ENCODE results near the gene HTT.

The HTT gene

DNA sequence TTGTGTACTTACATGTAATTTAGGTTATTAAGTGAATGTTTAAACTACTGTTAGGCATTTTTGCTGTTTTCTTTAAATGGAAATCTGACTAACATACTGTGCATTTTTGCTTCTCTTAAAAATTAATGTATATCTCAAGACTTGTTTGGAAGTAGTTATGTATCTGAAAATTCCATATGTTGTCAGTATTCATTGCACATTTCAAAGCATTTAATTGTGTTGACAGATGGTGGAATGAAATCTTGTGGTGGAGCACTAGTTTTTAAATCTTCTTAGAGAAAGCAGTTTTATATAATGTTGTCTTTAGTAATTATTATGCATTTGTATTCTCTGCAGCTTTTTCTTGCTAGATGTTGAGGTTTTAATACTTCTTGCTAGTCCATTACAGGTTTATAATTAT is 102.9 kb downstream of the HTT start:
- no peak overlapping the region for H3K4me3 ChIP-seq (replicated peaks in 1 of 2; ENCODE audit: low read depth in 2 of 2, low read length in 2 of 2)
- TF ChIP-seq CTCF (IDR thresholded peaks at IDR 0.05; ENCODE audit: low read depth, low read length): no peak
- DNase-seq (ENCODE audit: low read depth in 2 of 2): no peak

DNA sequence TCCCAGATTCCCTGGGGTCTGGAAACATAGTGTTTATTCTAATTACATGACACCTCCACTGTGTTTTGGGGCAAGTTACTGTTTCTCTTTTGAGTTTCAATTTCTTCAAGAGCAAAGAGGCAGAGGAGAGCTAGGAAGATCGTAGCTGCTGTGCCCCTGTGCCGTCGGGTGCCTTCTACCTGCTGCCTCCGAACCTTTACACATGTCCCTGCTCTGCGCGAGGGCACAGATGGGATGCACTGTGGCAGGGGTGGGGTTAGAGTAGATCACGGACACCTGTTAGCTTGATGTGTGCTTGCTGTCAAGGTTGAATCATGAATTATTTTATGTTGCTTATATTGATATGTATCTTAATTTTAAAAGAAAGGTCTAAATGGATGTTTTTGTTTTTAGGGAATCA is 103.4 kb downstream of the HTT start:
- H3K4me3 ChIP-seq (replicated peaks in 1 of 2; ENCODE audit: low read depth in 2 of 2, low read length in 2 of 2): no peak overlapping the region
- no peak for TF ChIP-seq CTCF (IDR thresholded peaks at IDR 0.05; ENCODE audit: low read depth, low read length)
- DNase-seq (ENCODE audit: low read depth in 2 of 2): no peak

DNA sequence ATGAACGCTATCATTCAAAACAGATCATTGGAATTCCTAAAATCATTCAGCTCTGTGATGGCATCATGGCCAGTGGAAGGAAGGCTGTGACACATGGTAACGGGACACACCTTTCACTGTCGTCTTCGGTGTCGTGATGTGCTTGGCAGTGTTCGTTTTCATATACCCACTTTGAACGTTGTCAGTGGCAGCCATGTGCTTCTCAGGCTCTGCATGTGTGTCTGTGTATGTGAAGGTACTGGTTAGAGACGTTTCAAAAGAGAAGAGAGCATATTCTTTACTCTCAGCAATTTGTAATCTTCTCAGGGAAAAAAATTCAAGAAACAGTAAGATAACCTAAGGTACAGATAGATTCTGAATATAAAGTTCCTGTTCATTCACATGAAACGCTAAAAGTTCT is 103.9 kb downstream of the HTT start:
- no peak for TF ChIP-seq CTCF (IDR thresholded peaks at IDR 0.05; ENCODE audit: low read depth, low read length)
- no peak overlapping the region for H3K4me3 ChIP-seq (replicated peaks in 1 of 2; ENCODE audit: low read depth in 2 of 2, low read length in 2 of 2)
- DNase-seq (ENCODE audit: low read depth in 2 of 2): no peak

- no peak overlapping the region for H3K4me3 ChIP-seq (replicated peaks in 1 of 2; ENCODE audit: low read depth in 2 of 2, low read length in 2 of 2)
- no peak for TF ChIP-seq CTCF (IDR thresholded peaks at IDR 0.05; ENCODE audit: low read depth, low read length)
- DNase-seq (ENCODE audit: low read depth in 2 of 2): no peak
Measured at GRCh38 chr4:3179126-3179706, 104.7 kb downstream of the HTT start.

- H3K4me3 ChIP-seq (replicated peaks in 1 of 2; ENCODE audit: low read depth in 2 of 2, low read length in 2 of 2): no peak overlapping the region
- DNase-seq (ENCODE audit: low read depth in 2 of 2): no peak
- no peak for TF ChIP-seq CTCF (IDR thresholded peaks at IDR 0.05; ENCODE audit: low read depth, low read length)
Measured at GRCh38 chr4:3183008-3183407, 108.5 kb downstream of the HTT start.

GRCh38 chr4:3184725-3185124 is 110.2 kb downstream of the HTT start:
- no peak for TF ChIP-seq CTCF (IDR thresholded peaks at IDR 0.05; ENCODE audit: low read depth, low read length)
- H3K4me3 ChIP-seq (replicated peaks in 1 of 2; ENCODE audit: low read depth in 2 of 2, low read length in 2 of 2): no peak overlapping the region
- DNase-seq (ENCODE audit: low read depth in 2 of 2): no peak

DNA sequence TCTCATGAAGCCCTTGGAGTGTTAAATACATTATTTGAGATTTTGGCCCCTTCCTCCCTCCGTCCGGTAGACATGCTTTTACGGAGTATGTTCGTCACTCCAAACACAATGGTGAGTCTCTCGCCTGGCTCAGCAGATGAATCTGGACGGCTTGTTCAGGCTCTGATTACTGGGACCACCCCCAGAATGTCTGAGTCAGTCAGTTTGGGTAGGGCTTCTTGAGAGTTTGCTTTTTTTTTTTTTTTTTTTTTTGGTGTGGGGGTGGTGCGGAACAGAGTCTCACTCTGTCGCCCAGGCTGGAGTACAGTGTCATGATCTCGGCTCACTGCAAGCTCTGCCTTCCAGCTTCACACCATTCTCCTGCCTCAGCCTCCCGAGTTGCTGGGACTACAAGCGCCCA is 112.1 kb downstream of the HTT start:
- H3K4me3 ChIP-seq (replicated peaks in 1 of 2; ENCODE audit: low read depth in 2 of 2, low read length in 2 of 2): no peak overlapping the region
- no peak for DNase-seq (ENCODE audit: low read depth in 2 of 2)
- TF ChIP-seq CTCF (IDR thresholded peaks at IDR 0.05; ENCODE audit: low read depth, low read length): no peak
